H7 (cell line): Measurements from ENCODE around the gene KCNN3. TPM values are rescaled to one million over a fixed set of nuclear protein-coding genes. Genes with fewer than 3 reads are reported as not detected.

Source experiments
- DNase-seq: peaks from one replicate; pipeline ENCODE4 v3.0.0; 2012
- H3K27me3 ChIP-seq: 2 replicates; pipeline ENCODE4 v1.6.0; 2011; ENCODE audit warnings: mild to moderate bottlenecking, low read length; ENCODE audit not compliant: control insufficient read depth, insufficient read depth
- H3K36me3 ChIP-seq: replicated peaks from 2 replicates; pipeline ENCODE4 v1.5.1; 2011; ENCODE audit warnings: low read length; ENCODE audit not compliant: control insufficient read depth, insufficient read depth
- H3K4me3 ChIP-seq: 2 replicates; pipeline ENCODE4 v1.5.1; 2011; ENCODE audit warnings: low read depth, mild to moderate bottlenecking, control low read depth, low read length, moderate library complexity; ENCODE audit not compliant: insufficient read depth
- total RNA-seq: library from RNA; depleted of rRNA; stranded (reverse); fragments of >200 nt; shearing (Covaris generic); gene quantifications from 2 replicates; pipeline ENCODE4 v1.2.3, GENCODE V29; 2014

KCNN3 gene
- total RNA-seq, 1 experiment from 2014 or later, result 0.62 TPM

GRCh38 chr1:154845174-154845573 lies 24.9 kb downstream of the KCNN3 start:
- DNase-seq, result no peak
- Histone ChIP-seq H3K4me3 (no peak overlapping the region), H3K27me3 (no peaks in the 10 kb centered on the region), H3K36me3 (no peaks in the 10 kb centered on the region)

DNA sequence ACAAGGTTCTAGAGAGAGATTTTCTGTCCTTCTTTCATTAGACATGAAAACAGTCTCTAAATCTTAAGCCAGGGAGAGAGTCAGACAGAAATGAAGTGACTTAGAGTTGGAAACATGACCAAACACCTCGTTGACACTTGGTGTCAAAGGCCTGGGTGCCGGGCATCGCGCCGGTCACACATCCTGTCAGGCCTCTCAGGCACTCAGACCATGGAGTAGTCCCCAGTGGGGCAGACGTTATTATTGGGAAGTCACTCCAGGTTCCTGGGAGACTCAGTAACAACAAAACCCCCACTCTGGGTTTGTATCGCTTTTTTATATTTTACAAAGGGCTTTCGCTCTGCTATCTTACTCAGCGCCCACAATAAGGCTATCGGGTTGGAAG lies 25.8 kb downstream of the KCNN3 start:
- Histone ChIP-seq H3K4me3 (no peak overlapping the region), H3K36me3 (no peaks in the 10 kb centered on the region), H3K27me3 (no peaks in the 10 kb centered on the region)
- no peak for DNase-seq

GRCh38 chr1:154843636-154844296 lies 26.3 kb downstream of the KCNN3 start:
- no peak overlapping the region for H3K4me3 ChIP-seq

GRCh38 chr1:154842635-154843034 lies 27.4 kb downstream of the KCNN3 start:
- DNase-seq, result no peak
- Histone ChIP-seq H3K4me3 (no peak overlapping the region), H3K36me3 (no peaks in the 10 kb centered on the region), H3K27me3 (no peaks in the 10 kb centered on the region)

More at GRCh38 chr1:154843636-154844296, 26.3 kb downstream of the KCNN3 start:
- Histone ChIP-seq H3K27me3 (no peaks in the 10 kb centered on the region), H3K36me3 (no peaks in the 10 kb centered on the region)
- DNase-seq, result no peak

DNA sequence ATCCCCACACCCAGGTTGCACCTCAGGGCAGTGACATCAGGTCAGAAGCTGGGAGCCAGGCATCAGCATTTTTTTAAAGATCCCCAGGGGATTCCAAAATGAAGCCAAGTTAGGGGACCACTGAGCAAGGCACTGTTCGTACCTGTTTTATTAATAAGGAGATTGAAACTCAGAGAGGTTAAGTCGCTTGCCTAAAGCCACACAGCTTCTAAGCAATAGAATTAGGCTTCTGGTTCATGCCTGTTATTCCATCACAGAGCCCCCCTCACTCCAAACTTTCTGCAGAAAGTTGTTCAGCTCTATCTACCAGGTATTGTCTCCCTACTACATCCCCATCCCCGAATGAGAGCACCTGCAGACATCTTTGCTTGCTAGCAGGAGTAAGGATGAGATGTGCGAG lies 28.7 kb downstream of the KCNN3 start:
- Histone ChIP-seq H3K36me3 (no peaks in the 10 kb centered on the region), H3K27me3 (no peaks in the 10 kb centered on the region)
- no peak for DNase-seq

GRCh38 chr1:154840269-154841176 lies 29.6 kb downstream of the KCNN3 start:
- DNase-seq, result peak; percentile 74
- Histone ChIP-seq H3K4me3 (no peak overlapping the region), H3K36me3 (no peaks in the 10 kb centered on the region), H3K27me3 (no peaks in the 10 kb centered on the region)

More for the DNA sequence above, 28.7 kb downstream of the KCNN3 start:
- H3K4me3 ChIP-seq, result no peak overlapping the region

DNA sequence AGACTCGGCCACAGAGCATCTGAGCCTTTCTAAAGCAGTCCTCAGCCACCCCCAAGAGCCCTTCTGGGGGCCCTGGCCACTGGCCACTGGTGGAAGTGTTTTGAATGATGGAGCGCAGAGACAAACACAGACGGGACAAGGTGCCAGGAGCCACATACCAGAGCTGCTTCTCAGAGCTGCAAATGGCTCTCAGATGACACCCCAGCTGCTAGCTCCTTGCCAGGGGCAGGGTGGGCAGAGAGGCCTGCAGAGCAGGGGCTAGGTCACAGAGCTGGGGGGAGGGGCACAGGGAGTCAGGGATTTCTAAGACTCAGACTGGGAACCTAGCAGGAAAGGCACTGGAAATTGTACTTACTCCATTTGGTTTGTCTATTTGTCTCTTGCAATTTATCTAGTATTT lies 30.4 kb downstream of the KCNN3 start:
- H3K36me3 ChIP-seq, result no peaks in the 10 kb centered on the region
- H3K4me3 ChIP-seq, result no peak overlapping the region
- no peaks in the 10 kb centered on the region for H3K27me3 ChIP-seq
- DNase-seq, result no peak

DNA sequence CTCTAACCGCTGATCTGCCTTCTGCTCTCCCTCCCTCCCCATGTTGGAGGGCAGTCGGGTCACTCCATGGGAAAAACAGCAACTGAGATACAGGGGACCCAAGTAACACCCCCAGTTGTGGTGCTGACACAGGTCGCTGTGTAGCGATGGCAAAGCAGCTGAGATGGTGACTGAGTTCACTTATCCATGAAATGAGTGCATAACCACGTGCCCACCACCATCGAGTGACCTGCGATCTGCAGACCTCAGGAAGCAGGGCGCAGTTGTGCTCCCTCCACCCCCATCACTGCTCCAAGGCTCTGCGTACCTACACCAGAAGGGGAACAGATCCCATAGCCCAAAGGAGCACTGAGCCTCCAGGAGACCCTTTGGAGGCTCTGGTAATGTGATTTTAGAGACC lies 31.1 kb downstream of the KCNN3 start:
- no peaks in the 10 kb centered on the region for H3K27me3 ChIP-seq
- no peak for DNase-seq

DNA sequence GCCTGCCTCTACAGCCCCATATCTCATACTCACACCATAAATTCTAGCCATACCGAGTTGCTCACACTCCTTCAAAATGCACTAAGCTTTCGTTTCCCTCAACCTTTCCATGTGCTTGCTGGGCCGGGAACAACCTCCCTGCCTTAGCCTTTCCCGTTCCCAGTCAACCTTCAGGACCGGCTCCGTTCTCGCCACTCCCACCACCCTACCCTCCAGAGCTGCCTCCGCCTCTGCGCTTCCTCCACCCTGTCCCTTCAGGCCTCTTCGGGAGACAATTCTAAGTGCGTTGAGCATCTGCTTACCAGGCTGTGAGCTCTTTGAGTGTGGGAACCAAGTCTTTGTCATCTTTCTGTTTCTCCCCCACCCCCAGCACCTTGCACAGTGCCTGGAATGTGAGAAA lies 31.6 kb downstream of the KCNN3 start:
- Histone ChIP-seq H3K4me3 (no peak overlapping the region), H3K27me3 (no peaks in the 10 kb centered on the region), H3K36me3 (no peaks in the 10 kb centered on the region)
- DNase-seq, result no peak

More for the DNA sequence above, 31.1 kb downstream of the KCNN3 start:
- Histone ChIP-seq H3K4me3 (no peak overlapping the region), H3K36me3 (no peaks in the 10 kb centered on the region)

DNA sequence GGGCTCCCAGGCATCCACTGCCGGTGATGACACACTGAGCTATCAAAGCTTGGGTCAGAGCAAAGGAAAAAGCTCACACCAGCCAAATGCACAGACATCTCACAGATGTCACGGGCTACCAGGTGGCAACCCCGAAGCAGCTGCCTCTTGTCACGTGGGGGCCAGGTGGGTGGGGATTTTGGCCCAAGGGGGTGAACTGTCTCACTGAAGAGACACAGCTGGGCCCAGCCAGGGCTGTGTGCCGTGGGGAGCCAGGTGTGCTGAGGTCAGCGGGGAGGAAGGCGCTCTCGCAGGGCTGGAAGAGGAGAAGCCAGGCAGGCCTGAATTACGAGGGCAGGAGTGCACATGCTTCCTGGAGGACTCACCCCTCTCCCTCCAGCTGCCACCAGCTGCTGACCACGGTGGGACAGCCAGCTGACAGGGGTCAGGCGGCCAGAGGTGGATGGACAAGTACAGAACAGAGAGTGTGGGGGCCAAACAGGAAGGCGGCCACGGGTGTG lies 32.4 kb downstream of the KCNN3 start:
- DNase-seq, result no peak
- Histone ChIP-seq H3K27me3 (no peaks in the 10 kb centered on the region), H3K36me3 (no peaks in the 10 kb centered on the region), H3K4me3 (no peak overlapping the region)

GRCh38 chr1:154837034-154837671 lies 32.9 kb downstream of the KCNN3 start:
- H3K4me3 ChIP-seq, result no peak overlapping the region
- no peaks in the 10 kb centered on the region for H3K27me3 ChIP-seq
- H3K36me3 ChIP-seq, result no peaks in the 10 kb centered on the region
- DNase-seq, result no peak

GRCh38 chr1:154835531-154836324 lies 34.4 kb downstream of the KCNN3 start:
- no peaks in the 10 kb centered on the region for H3K27me3 ChIP-seq
- no peak for DNase-seq
- H3K4me3 ChIP-seq, result no peak overlapping the region
- H3K36me3 ChIP-seq, result no peaks in the 10 kb centered on the region

GRCh38 chr1:154833841-154834240 lies 36.2 kb downstream of the KCNN3 start:
- Histone ChIP-seq H3K27me3 (no peaks in the 10 kb centered on the region), H3K36me3 (no peaks in the 10 kb centered on the region), H3K4me3 (no peak overlapping the region)
- no peak for DNase-seq

DNA sequence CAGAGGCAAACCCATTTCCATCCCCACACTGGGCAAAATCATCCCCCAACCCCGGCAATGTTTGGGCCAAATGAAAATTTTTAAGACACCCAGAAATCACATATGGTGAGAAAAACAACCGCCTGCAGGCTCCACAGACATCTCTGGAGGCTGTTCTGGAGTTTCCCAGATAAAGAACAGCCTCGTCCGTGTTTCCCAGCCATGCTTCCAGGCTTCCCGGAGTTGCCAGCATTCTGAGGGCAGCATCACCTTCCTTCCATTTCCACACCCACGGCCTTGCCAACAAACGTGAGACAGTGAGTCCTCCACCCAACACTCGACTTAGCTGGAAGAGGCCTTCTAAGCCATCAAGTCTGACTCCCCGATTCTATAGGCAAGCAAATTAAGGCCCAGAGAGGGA lies 36.9 kb downstream of the KCNN3 start:
- Histone ChIP-seq H3K27me3 (no peaks in the 10 kb centered on the region), H3K4me3 (no peak overlapping the region), H3K36me3 (no peaks in the 10 kb centered on the region)
- DNase-seq, result no peak
